ENCODE measurements around the gene GABRB3. TPM values are rescaled to one million over a fixed set of nuclear protein-coding genes. Genes with fewer than 3 reads are reported as not detected.

Gene GABRB3
- total and polyA plus RNA-seq, 2 donors (not counting 1 experiment from before 2014, with no cell fraction given), result 0.07 TPM; not detected in 1

GRCh38 chr15:26628071-26628470 is 144.8 kb downstream of the GABRB3 start:
- no peak overlapping the region for H3K9ac ChIP-seq (ENCODE audit: low read length)
- Mint-ChIP-seq H3K9me3 (ENCODE audit: insufficient read depth) (peaks cover 8% of the 10 kb centered on the region), H3K4me1 (no peaks in the 10 kb centered on the region), H3K27me3 (no peaks in the 10 kb centered on the region), H3K4me3 (no peak overlapping the region), H3K27ac (no peak overlapping the region)
- no peaks in the 10 kb centered on the region for H3K4me1 ChIP-seq (ENCODE audit: control insufficient read depth in 2 of 2, insufficient read depth in 2 of 2, low read length in 2 of 2)
- no peaks in the 10 kb centered on the region for H4K20me1 ChIP-seq (ENCODE audit: control insufficient read depth, insufficient read depth, low read length, poor library complexity, severe bottlenecking)
- peaks cover 0 to 37% (median 0%) of the 10 kb centered on the region in 3 donors for H3K9me3 ChIP-seq (ENCODE audit: control extremely low read depth in 1 of 3, control insufficient read depth in 2 of 3, insufficient read depth in 1 of 3, low read length in 2 of 3)
- no peak for DNase-seq
- no peak overlapping the region for H3K27ac ChIP-seq (ENCODE audit: low read length in 2 of 2)
- ChIA-PET CTCF (no interaction called here), POLR2A (no interaction called here)
- no peaks in the 10 kb centered on the region for H3K79me2 ChIP-seq (ENCODE audit: control insufficient read depth, insufficient read depth, low read length)
- no peak overlapping the region for H3K4me2 ChIP-seq (replicated peaks; ENCODE audit: low read depth, low read length, poor library complexity, severe bottlenecking)
- no peak overlapping the region for H2AFZ ChIP-seq (ENCODE audit: insufficient read depth, low read depth, low read length, poor library complexity, severe bottlenecking)
- intact Hi-C loops (cut with micrococcal nuclease), result no loop called here
- no peak for ATAC-seq (ENCODE audit: low read depth)
- TF ChIP-seq EZH2 (IDR thresholded peaks at IDR 0.05; ENCODE audit: borderline replicate concordance, insufficient read depth, low read depth, low read length, poor library complexity, severe bottlenecking) (no peak), CTCF (IDR thresholded peaks at IDR 0.05) (no peak)
- H3K27me3 ChIP-seq (replicated peaks in 1 of 4; ENCODE audit: control extremely low read depth in 1 of 4, control insufficient read depth in 3 of 4, insufficient read depth in 4 of 4, low read length in 3 of 4), result no peaks in the 10 kb centered on the region
- 94% methylated on average over 2 of the region's 3 CpGs for WGBS (ENCODE audit: insufficient coverage)
- H3K4me3 ChIP-seq (ENCODE audit: control extremely low read depth in 1 of 5, extremely low read depth in 1 of 5, insufficient read depth in 1 of 5, low read depth in 2 of 5, low read length in 4 of 5), result no peak overlapping the region
- H3K36me3 ChIP-seq (replicated peaks in 1 of 2; ENCODE audit: control extremely low read depth in 1 of 2, control insufficient read depth in 1 of 2, extremely low read depth in 1 of 2, insufficient read depth in 2 of 2, low read length in 1 of 2), result no peaks in the 10 kb centered on the region

- WGBS (ENCODE audit: insufficient coverage), result 94% methylated on average over 10 of the region's 17 CpGs
- no peak overlapping the region for H3K27ac Mint-ChIP-seq
These were observed 148.7 kb downstream of the GABRB3 start for GRCh38 chr15:26624128-26624527.

More at GRCh38 chr15:26624128-26624527, 148.7 kb downstream of the GABRB3 start:
- DNase-seq (no peak), ATAC-seq (ENCODE audit: low read depth) (no peak)
- intact Hi-C loops (cut with micrococcal nuclease), result no loop called here
- Histone ChIP-seq H3K27me3 (replicated peaks in 1 of 4; ENCODE audit: control extremely low read depth in 1 of 4, control insufficient read depth in 3 of 4, insufficient read depth in 4 of 4, low read length in 3 of 4) (no peaks in the 10 kb centered on the region), H3K79me2 (ENCODE audit: control insufficient read depth, insufficient read depth, low read length) (no peaks in the 10 kb centered on the region), H3K36me3 (replicated peaks in 1 of 2; ENCODE audit: control extremely low read depth in 1 of 2, control insufficient read depth in 1 of 2, extremely low read depth in 1 of 2, insufficient read depth in 2 of 2, low read length in 1 of 2) (no peaks in the 10 kb centered on the region), H3K4me3 (ENCODE audit: control extremely low read depth in 1 of 5, extremely low read depth in 1 of 5, insufficient read depth in 1 of 5, low read depth in 2 of 5, low read length in 4 of 5) (no peak overlapping the region), H3K27ac (ENCODE audit: low read length in 2 of 2) (no peak overlapping the region), H3K4me1 (ENCODE audit: control insufficient read depth in 2 of 2, insufficient read depth in 2 of 2, low read length in 2 of 2) (no peaks in the 10 kb centered on the region), H3K9ac (ENCODE audit: low read length) (no peak overlapping the region), H2AFZ (ENCODE audit: insufficient read depth, low read depth, low read length, poor library complexity, severe bottlenecking) (no peak overlapping the region), H4K20me1 (ENCODE audit: control insufficient read depth, insufficient read depth, low read length, poor library complexity, severe bottlenecking) (no peaks in the 10 kb centered on the region), H3K4me2 (replicated peaks; ENCODE audit: low read depth, low read length, poor library complexity, severe bottlenecking) (no peak overlapping the region), H3K9me3 (ENCODE audit: control extremely low read depth in 1 of 3, control insufficient read depth in 2 of 3, insufficient read depth in 1 of 3, low read length in 2 of 3) (peaks cover 0 to 29% (median 0%) of the 10 kb centered on the region in 3 donors)
- Mint-ChIP-seq H3K9me3 (ENCODE audit: insufficient read depth) (peaks cover 5% of the 10 kb centered on the region), H3K4me3 (no peak overlapping the region), H3K27me3 (no peaks in the 10 kb centered on the region), H3K4me1 (no peaks in the 10 kb centered on the region)
- POLR2A ChIA-PET, result no interaction called here
- no peak for TF ChIP-seq EZH2 (IDR thresholded peaks at IDR 0.05; ENCODE audit: borderline replicate concordance, insufficient read depth, low read depth, low read length, poor library complexity, severe bottlenecking)
- TF ChIP-seq CTCF (IDR thresholded peaks at IDR 0.05), result no peak
- CTCF ChIA-PET, result no interaction called here

All from B cell (primary cell).